Adrenal gland (tissue), 12 donors: Measurements from ENCODE around the gene BRD4. TPM values are rescaled to one million over a fixed set of nuclear protein-coding genes. Genes with fewer than 3 reads are reported as not detected.

Experiments
- DNase-seq, 7 donors: peaks; one replicate each; pipeline ENCODE4 v3.0.0-alpha.2; 2019 to 2020
- H3K27ac ChIP-seq, 5 donors: fragments of 200-600 bp; sonication (generic) in 4 of 5; 1 replicate in 3 of 5; 2 replicates in 2 of 5; pipeline versions ENCODE4 v1.5.1 to v1.8.0; 2016 to 2020; ENCODE audit warnings: mild to moderate bottlenecking in 1 of 5
- H3K27me3 ChIP-seq: fragments of 200-600 bp; 2 replicates; pipeline ENCODE4 v1.8.0; 2021
- H3K36me3 ChIP-seq, 2 donors: fragments of 200-600 bp; replicated peaks in 1 of 2; 1 replicate in 1 of 2; 2 replicates in 1 of 2; pipeline versions ENCODE4 v1.5.1 to v1.8.0; 2018 to 2022
- H3K4me1 ChIP-seq, 2 donors: fragments of 200-600 bp; replicated peaks in 1 of 2; 1 replicate in 1 of 2; 2 replicates in 1 of 2; pipeline versions ENCODE4 v1.5.1 to v1.8.0; 2018 to 2021
- H3K4me3 ChIP-seq, 4 donors: fragments of 200-600 bp; sonication (generic) in 3 of 4; one replicate each; pipeline ENCODE4 v1.5.1; 2016 to 2018
- H3K9me3 ChIP-seq, 3 donors: fragments of 200-600 bp; sonication (generic) in 1 of 3; replicated peaks in 1 of 3; 1 replicate in 2 of 3; 2 replicates in 1 of 3; pipeline versions ENCODE4 v1.5.1 to v1.8.0; 2016 to 2021
- POLR2A ChIP-seq, 2 donors: fragments of 450-650 bp; IDR thresholded peaks; one replicate each; pipeline ENCODE4 v1.6.1; 2017; ENCODE audit warnings: antibody characterized with exemption in 2 of 2, mild to moderate bottlenecking in 2 of 2, moderate library complexity in 1 of 2
- WGBS, 4 donors: extraction: QIAGEN DNeasy Blood & Tissue Kit in 2 of 4; methylation state at CpG; one replicate each; pipeline versions ENCODE4 v1.1.5 to v1.1.7; 2013 to 2017; 5-methylcytosine and 5-hydroxymethylcytosine counted together
- intact Hi-C, 2 donors: fragments of 100-400 bp; cut with DNase I; formaldehyde crosslinking; loops; one replicate each; pipeline versions ENCODE4 v1.14.1 to v1.15.0; 2022 to 2023
- polyA plus RNA-seq, 3 donors: library from polyadenylated mRNA; stranded (reverse); fragments of 200-250 nt in 2 of 3; fragments of 350-450 nt in 1 of 3; fragmentation: Illumina TruSeq in 1 of 3; extraction: RNeasy Lipid Tissue Mini Kit (QIAGEN cat#74804) in 1 of 3; gene quantifications; one replicate each; pipeline ENCODE4 v1.2.3, GENCODE V29; 2013 to 2014
- total RNA-seq, 9 donors: library from RNA; depleted of rRNA in 4 of 9; stranded (reverse); fragments of >200 nt in 4 of 9; fragments of 120-200 nt in 1 of 9; fragmentation: NEBNext Ultra II Directional in 1 of 9; extraction: Animal tissue kit (Norgen Biotek cat#: 25700) in 1 of 9; gene quantifications; one replicate each; pipeline versions ENCODE4 v1.1.0 to v1.2.4, GENCODE V29; 2013 to 2023
- TF ChIP-seq, protein P1 (sequence below), 6 experiments: fragments of 450-650 bp in 4 of 6; fragments of 200-600 bp in 2 of 6; sonication (generic) in 1 of 6; IDR thresholded peaks; 1 replicate in 5 of 6; 2 replicates in 1 of 6; pipeline versions ENCODE4 v1.5.1 to v1.8.0; 2016 to 2021; ENCODE audit warnings: antibody characterized with exemption in 6 of 6, mild to moderate bottlenecking in 2 of 6, moderate library complexity in 1 of 6
- donor health status: healthy with polysubstance abuse.
- donor health status: Bipolar disorder and iron deficiency.
- donor health status: DM: yes; HTN: yes; CAD: no.
- donor health status: DM: no; HTN: no; CAD: no.
- donor health status: DM: no; HTN: no; CAD: no.
- donor health status: DM: yes; HTN: yes; CAD: no.

The BRD4 gene
- total and polyA plus RNA-seq, 12 donors: 10.1 to 109 (median 34.9) TPM

DNA sequence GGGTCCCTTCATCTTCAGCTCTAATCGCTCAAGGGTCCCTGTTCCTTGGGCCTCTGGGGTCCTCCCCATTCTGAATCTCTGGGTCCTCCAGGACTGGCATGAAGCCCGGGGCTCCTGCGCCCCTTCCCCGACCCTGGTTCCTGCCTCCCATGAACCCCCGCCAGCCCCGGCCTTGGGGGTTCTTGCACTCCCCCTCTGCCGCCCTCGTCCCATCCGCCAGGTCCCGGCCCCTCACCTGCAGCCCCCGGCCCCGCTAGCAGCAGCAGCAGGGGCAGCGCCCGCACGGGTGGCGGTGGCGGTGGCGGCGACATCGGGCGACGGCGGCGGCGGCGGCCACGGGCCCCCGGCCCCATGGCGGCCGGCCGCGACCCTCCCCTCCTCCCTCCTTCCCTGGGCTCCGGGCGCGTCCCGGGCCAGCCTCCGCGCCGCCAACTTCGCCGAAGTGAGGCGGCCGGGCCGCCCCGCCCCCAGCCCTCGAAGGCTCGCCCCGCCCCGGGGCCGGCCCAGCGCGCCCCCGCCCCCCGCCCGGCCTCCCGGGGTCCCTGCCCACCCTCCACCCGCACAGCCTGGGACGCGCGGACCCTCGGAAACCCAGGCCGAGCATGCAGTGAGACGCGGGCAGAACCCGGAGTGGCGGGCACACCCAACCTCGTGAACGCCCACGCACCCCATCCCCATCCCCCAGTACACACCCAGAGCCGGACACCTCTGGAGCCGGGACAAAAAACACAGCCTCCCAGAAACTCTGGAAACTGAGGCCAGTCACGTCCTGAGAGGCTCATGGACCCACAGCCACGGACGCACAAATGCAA lies 131.6 kb downstream of the BRD4 start, which contains the start of gene NOTCH3:
TSS of gene NOTCH3 (minus strand) at position 443 of the 812 bp plus-strand sequence. CDS start at position 353, 90 bp downstream.
- intact Hi-C loops: no loop called here
- Histone ChIP-seq H3K9me3 (no peaks in the 10 kb centered on the region), H3K27ac (peak within 1 kb of the TSS in 2 of 5 donors; percentile 21 to 52), H3K4me1 (peaks cover 4 to 5% of the 10 kb centered on the region in 2 donors), H3K27me3 (peaks cover 31% of the 10 kb centered on the region), H3K36me3 (no peaks in the 10 kb centered on the region), H3K4me3 (peak within 1 kb of the TSS in 1 of 4 donors; percentile 58)
- WGBS, 4 donors: 0 to 30% (median 4%) methylated on average over 2 to 68 of the region's 74 CpGs
- DNase-seq: no peak
- no peak for TF ChIP-seq POLR2A (IDR thresholded peaks at IDR 0.05)
- TF ChIP-seq, protein P1, sequence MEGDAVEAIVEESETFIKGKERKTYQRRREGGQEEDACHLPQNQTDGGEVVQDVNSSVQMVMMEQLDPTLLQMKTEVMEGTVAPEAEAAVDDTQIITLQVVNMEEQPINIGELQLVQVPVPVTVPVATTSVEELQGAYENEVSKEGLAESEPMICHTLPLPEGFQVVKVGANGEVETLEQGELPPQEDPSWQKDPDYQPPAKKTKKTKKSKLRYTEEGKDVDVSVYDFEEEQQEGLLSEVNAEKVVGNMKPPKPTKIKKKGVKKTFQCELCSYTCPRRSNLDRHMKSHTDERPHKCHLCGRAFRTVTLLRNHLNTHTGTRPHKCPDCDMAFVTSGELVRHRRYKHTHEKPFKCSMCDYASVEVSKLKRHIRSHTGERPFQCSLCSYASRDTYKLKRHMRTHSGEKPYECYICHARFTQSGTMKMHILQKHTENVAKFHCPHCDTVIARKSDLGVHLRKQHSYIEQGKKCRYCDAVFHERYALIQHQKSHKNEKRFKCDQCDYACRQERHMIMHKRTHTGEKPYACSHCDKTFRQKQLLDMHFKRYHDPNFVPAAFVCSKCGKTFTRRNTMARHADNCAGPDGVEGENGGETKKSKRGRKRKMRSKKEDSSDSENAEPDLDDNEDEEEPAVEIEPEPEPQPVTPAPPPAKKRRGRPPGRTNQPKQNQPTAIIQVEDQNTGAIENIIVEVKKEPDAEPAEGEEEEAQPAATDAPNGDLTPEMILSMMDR (IDR thresholded peaks at IDR 0.05): no peak

DNA sequence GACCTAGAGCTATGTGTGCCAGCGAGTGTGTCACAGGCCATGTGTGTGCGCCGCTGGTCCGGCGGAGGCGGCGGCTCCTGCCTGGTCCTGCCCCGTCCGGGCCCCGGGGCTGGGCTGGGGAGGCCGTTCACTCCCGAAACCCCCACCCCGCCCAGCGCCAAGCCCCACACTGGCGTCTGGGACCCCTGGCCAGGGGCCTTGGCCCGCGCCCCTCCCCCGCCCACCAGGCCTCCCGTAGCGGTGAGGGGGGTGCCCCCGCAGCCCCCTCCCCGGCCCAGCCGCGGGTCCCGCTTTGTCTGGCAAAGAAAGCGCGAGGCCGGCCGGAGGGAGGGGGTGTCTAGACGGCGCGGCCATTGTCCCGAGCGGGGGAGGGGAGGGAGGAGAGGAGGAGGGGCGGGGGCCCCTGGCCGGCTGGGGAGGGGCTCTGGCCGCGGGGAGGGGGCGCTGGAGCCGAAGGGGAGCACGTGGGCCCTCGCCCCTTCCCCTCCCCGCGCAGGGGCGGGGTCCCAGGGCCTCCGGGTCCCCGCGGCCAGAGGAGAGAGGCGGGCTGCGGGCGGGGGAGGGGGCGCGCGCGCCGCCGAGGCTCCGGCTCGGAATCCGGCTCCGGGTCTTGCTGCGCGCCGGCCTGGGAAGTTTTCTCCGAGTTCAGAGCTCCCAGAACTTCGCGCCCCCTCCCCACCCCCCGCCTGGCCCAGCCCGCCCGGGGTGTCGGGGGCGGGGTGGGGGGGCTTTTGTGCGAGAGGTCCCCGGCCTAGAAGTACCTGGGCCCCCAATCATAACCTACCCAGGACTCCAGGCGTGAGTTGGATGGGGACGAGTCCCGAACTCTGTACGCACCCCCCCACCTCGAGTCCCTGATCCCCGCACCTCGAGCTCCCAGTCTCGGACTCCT lies 132.4 kb downstream of the BRD4 start:
- Histone ChIP-seq H3K27me3 (peaks cover 33% of the 10 kb centered on the region), H3K4me1 (peaks cover 4 to 5% of the 10 kb centered on the region in 2 donors), H3K9me3 (no peaks in the 10 kb centered on the region), H3K27ac (peak overlapping the region in 2 of 5 donors; percentile 20 to 21), H3K36me3 (no peaks in the 10 kb centered on the region), H3K4me3 (peak overlapping the region in 1 of 4 donors; percentile 58)
- intact Hi-C loops: no loop called here
- 7 to 16% (median 12%) methylated on average over 11 to 72 of the region's 82 CpGs for WGBS, 4 donors
- TF ChIP-seq, protein P1 (IDR thresholded peaks at IDR 0.05): no peak
- no peak for TF ChIP-seq POLR2A (IDR thresholded peaks at IDR 0.05)
- no peak for DNase-seq

DNA sequence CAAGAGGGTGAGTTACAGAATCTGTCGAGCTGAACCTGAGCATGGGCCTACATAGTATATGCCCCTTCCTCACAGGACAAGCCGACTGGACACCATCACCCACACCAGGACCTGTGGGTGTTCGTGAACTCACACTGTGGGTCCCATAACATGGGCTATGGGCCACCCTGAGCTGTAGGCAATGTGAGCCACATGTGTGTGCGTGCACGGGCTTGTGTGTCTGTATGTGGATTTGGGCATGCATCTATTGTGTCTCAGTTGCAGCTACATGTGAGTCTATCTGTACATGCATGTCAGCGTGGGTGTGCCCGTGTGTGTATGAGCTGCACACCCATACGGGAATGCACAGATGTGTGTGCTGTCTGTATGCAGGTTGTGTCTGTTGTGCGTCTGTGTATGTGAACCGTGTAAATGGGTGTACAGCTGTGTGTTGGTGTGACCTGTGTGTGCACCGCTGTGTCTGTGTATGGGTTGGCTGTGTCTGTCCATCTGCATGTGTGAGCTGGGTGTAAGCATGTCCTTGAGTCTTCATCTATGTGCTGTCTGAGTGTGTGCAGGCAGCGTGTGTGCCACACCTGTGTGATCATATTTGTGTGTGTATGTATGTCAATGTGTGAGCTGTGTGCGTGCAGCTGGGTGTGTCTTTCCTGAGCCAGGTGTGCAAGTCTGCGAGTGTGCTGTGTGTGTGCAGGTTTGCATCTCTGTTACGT lies 133.2 kb downstream of the BRD4 start:
- Histone ChIP-seq H3K27me3 (peaks cover 35% of the 10 kb centered on the region), H3K4me1 (peaks cover 4 to 5% of the 10 kb centered on the region in 2 donors), H3K36me3 (no peaks in the 10 kb centered on the region), H3K27ac (peak overlapping the region in 1 of 5 donors; percentile 20), H3K4me3 (peak overlapping the region in 1 of 4 donors; percentile 58), H3K9me3 (no peaks in the 10 kb centered on the region)
- no peak for TF ChIP-seq POLR2A (IDR thresholded peaks at IDR 0.05)
- TF ChIP-seq, protein P1 (IDR thresholded peaks at IDR 0.05): no peak
- no peak for DNase-seq
- 77 to 85% (median 82%) methylated on average over 10 to 15 of the region's 15 CpGs for WGBS, 4 donors
- intact Hi-C loops: no loop called here
